Measurements from ENCODE around the gene GFOD1.

The GFOD1 gene

DNA sequence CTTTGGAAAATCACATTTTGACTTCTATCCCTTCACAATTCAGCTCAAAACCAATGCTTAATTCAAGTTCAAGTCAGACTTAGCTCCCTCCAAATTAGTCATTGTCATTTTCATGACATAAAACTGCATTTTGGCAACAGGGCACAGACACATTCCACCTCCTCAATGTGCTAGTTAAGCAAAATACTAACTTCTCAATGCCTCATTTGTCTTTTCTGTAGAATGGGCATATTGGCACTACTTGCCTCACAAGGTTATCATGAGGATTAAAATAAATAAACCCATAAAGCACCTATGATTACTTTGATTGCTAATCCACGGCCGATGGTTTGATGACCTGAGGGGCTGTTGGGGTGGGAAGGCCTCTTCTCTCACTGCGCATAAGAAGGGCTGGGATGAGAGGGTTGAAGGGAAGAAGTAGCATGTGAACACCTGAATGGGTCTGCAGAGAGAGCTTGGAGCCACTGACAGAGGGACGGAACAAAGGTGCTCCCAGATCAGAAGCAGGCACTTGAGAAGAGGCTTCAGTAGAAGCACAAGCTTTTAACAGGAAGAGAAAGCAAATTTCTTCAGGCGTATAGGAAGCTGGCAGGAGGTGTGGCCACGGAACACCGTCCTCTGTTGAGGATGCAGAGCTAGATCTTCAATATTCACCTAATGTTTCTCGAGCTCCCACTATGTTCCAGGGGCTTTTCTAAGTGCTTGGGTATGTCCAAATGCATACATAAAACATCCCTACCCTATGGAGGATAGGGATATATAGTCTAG, 147.4 kb downstream of the GFOD1 start:
- Histone ChIP-seq H3K23ac (ENCODE audit: low read depth, low read length, poor library complexity) (no peak overlapping the region), H3K4ac (ENCODE audit: low read length) (no peak overlapping the region), H2BK12ac (ENCODE audit: low read length) (no peak overlapping the region), H3K18ac (ENCODE audit: low read length) (no peak overlapping the region), H3K4me2 (ENCODE audit: insufficient read depth, low read length, poor library complexity, severe bottlenecking) (no peak overlapping the region), H3K27me3 (ENCODE audit: control insufficient read depth in 3 of 3, insufficient read depth in 3 of 3, low read depth in 1 of 3, low read length in 3 of 3) (peaks cover 0 to 10% (median 0%) of the 10 kb centered on the region in 3 experiments), H3K14ac (ENCODE audit: low read length) (no peak overlapping the region), H4K8ac (ENCODE audit: low read depth, low read length) (no peak overlapping the region), H3K4me1 (ENCODE audit: control insufficient read depth in 2 of 2, insufficient read depth in 1 of 2, low read depth in 1 of 2, low read length in 2 of 2) (no peaks in the 10 kb centered on the region), H3K79me1 (ENCODE audit: low read depth, low read length) (no peaks in the 10 kb centered on the region), H3K27ac (replicated peaks; ENCODE audit: low read length) (no peak overlapping the region), H3K9ac (ENCODE audit: low read depth, low read length, poor library complexity) (no peak overlapping the region), H2BK15ac (ENCODE audit: low read length) (no peak overlapping the region), H2BK5ac (ENCODE audit: low read length) (no peak overlapping the region), H2AFZ (ENCODE audit: low read length) (no peak overlapping the region), H2AK5ac (ENCODE audit: low read depth, low read length) (no peak overlapping the region), H4K91ac (ENCODE audit: low read depth, low read length, poor library complexity) (no peak overlapping the region), H3K36me3 (replicated peaks in 1 of 2; ENCODE audit: control insufficient read depth in 2 of 2, insufficient read depth in 2 of 2, low read length in 2 of 2) (no peaks in the 10 kb centered on the region), H2BK120ac (ENCODE audit: low read depth, low read length) (no peak overlapping the region), H3K9me3 (replicated peaks in 1 of 2; ENCODE audit: control insufficient read depth in 2 of 2, insufficient read depth in 1 of 2, low read depth in 1 of 2, low read length in 2 of 2) (peaks cover 6 to 11% of the 10 kb centered on the region in 2 donors), H3K4me3 (ENCODE audit: low read length in 2 of 2) (no peak overlapping the region)
- no CpG with 5 or more reads among the region's 8 CpGs for WGBS, 2 donors (ENCODE audit: extremely low coverage in 2 of 2, insufficient read length in 2 of 2, insufficient replicate concordance in 1 of 2)
- DNase-seq (ENCODE audit: low spot score) = no peak

DNA sequence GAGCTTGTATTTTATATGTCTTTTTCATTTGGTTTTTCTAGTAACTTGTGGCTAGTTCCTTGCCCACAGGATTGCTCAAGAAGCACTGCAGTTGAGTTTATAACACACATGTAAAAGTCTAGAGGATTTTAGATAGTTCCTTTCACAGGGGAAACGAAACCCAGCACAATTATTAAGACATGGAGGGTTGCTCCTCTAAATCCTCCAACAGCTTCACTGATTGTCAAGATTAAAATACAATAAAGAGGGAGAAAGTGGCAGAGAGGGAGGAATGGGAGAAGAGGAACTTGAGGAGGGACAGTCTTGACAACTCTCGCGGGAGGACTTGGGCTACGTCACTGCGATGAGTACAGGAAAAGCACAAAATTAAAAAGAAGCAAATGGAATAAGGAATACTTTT, 149.4 kb downstream of the GFOD1 start:
- no CpG with 5 or more reads among the region's 5 CpGs for WGBS, 2 donors (ENCODE audit: extremely low coverage in 2 of 2, insufficient read length in 2 of 2, insufficient replicate concordance in 1 of 2)
- H3K4me1 ChIP-seq (ENCODE audit: control insufficient read depth in 2 of 2, insufficient read depth in 1 of 2, low read depth in 1 of 2, low read length in 2 of 2) = no peaks in the 10 kb centered on the region
- no peak overlapping the region for H2BK12ac ChIP-seq (ENCODE audit: low read length)

DNA sequence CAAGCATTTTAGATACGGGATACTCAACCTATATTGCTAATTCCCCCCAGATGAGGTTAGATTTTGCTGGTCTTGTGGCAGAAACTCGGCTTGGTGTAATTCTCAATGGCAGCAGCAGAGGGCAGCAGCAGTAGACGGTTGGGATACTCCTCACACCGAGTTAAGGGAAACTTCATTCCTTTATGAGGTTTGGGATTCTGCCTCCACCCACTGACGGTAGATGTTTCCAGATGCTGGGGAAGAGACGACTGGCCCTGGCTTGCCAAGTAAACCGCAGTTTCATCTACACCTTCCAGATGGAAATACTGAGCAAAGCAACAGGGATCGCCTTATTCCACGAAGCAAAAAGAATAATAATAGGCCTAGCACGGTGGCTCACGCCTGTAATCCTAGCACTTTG, 150.8 kb downstream of the GFOD1 start:
- Histone ChIP-seq H3K18ac (ENCODE audit: low read length) (no peak overlapping the region), H3K4ac (ENCODE audit: low read length) (no peak overlapping the region), H4K91ac (ENCODE audit: low read depth, low read length, poor library complexity) (no peak overlapping the region), H3K4me3 (ENCODE audit: low read length in 2 of 2) (no peak overlapping the region), H2BK15ac (ENCODE audit: low read length) (no peak overlapping the region), H2AFZ (ENCODE audit: low read length) (peak overlapping the region; percentile 59), H2AK5ac (ENCODE audit: low read depth, low read length) (no peak overlapping the region), H2BK5ac (ENCODE audit: low read length) (no peak overlapping the region), H3K4me1 (ENCODE audit: control insufficient read depth in 2 of 2, insufficient read depth in 1 of 2, low read depth in 1 of 2, low read length in 2 of 2) (no peaks in the 10 kb centered on the region), H3K9ac (ENCODE audit: low read depth, low read length, poor library complexity) (no peak overlapping the region), H3K9me3 (replicated peaks in 1 of 2; ENCODE audit: control insufficient read depth in 2 of 2, insufficient read depth in 1 of 2, low read depth in 1 of 2, low read length in 2 of 2) (peaks cover 2 to 6% of the 10 kb centered on the region in 2 donors), H2BK12ac (ENCODE audit: low read length) (no peak overlapping the region), H4K8ac (ENCODE audit: low read depth, low read length) (no peak overlapping the region), H3K14ac (ENCODE audit: low read length) (no peak overlapping the region), H3K36me3 (replicated peaks in 1 of 2; ENCODE audit: control insufficient read depth in 2 of 2, insufficient read depth in 2 of 2, low read length in 2 of 2) (no peaks in the 10 kb centered on the region), H2BK120ac (ENCODE audit: low read depth, low read length) (no peak overlapping the region), H3K4me2 (ENCODE audit: insufficient read depth, low read length, poor library complexity, severe bottlenecking) (no peak overlapping the region), H3K23ac (ENCODE audit: low read depth, low read length, poor library complexity) (no peak overlapping the region), H3K27me3 (ENCODE audit: control insufficient read depth in 3 of 3, insufficient read depth in 3 of 3, low read depth in 1 of 3, low read length in 3 of 3) (peaks cover 0 to 11% (median 0%) of the 10 kb centered on the region in 3 experiments), H3K79me1 (ENCODE audit: low read depth, low read length) (no peaks in the 10 kb centered on the region), H3K27ac (replicated peaks; ENCODE audit: low read length) (no peak overlapping the region)
- no CpG with 5 or more reads among the region's 11 CpGs for WGBS, 2 donors (ENCODE audit: extremely low coverage in 2 of 2, insufficient read length in 2 of 2, insufficient replicate concordance in 1 of 2)
- DNase-seq (ENCODE audit: low spot score) = peak; percentile 76

More for the DNA sequence above, 149.4 kb downstream of the GFOD1 start:
- Histone ChIP-seq H3K14ac (ENCODE audit: low read length) (no peak overlapping the region), H2BK15ac (ENCODE audit: low read length) (no peak overlapping the region), H3K9me3 (replicated peaks in 1 of 2; ENCODE audit: control insufficient read depth in 2 of 2, insufficient read depth in 1 of 2, low read depth in 1 of 2, low read length in 2 of 2) (peaks cover 6 to 11% of the 10 kb centered on the region in 2 donors), H3K4me3 (ENCODE audit: low read length in 2 of 2) (no peak overlapping the region), H2AK5ac (ENCODE audit: low read depth, low read length) (no peak overlapping the region), H3K4ac (ENCODE audit: low read length) (no peak overlapping the region), H3K36me3 (replicated peaks in 1 of 2; ENCODE audit: control insufficient read depth in 2 of 2, insufficient read depth in 2 of 2, low read length in 2 of 2) (no peaks in the 10 kb centered on the region), H3K4me2 (ENCODE audit: insufficient read depth, low read length, poor library complexity, severe bottlenecking) (no peak overlapping the region), H2AFZ (ENCODE audit: low read length) (no peak overlapping the region), H3K23ac (ENCODE audit: low read depth, low read length, poor library complexity) (no peak overlapping the region), H4K91ac (ENCODE audit: low read depth, low read length, poor library complexity) (no peak overlapping the region), H3K27me3 (ENCODE audit: control insufficient read depth in 3 of 3, insufficient read depth in 3 of 3, low read depth in 1 of 3, low read length in 3 of 3) (peaks cover 0 to 7% (median 0%) of the 10 kb centered on the region in 3 experiments), H3K79me1 (ENCODE audit: low read depth, low read length) (no peaks in the 10 kb centered on the region), H3K9ac (ENCODE audit: low read depth, low read length, poor library complexity) (no peak overlapping the region), H3K18ac (ENCODE audit: low read length) (no peak overlapping the region), H2BK5ac (ENCODE audit: low read length) (no peak overlapping the region), H2BK120ac (ENCODE audit: low read depth, low read length) (no peak overlapping the region), H4K8ac (ENCODE audit: low read depth, low read length) (no peak overlapping the region), H3K27ac (replicated peaks; ENCODE audit: low read length) (no peak overlapping the region)
- no peak for DNase-seq (ENCODE audit: low spot score)

DNA sequence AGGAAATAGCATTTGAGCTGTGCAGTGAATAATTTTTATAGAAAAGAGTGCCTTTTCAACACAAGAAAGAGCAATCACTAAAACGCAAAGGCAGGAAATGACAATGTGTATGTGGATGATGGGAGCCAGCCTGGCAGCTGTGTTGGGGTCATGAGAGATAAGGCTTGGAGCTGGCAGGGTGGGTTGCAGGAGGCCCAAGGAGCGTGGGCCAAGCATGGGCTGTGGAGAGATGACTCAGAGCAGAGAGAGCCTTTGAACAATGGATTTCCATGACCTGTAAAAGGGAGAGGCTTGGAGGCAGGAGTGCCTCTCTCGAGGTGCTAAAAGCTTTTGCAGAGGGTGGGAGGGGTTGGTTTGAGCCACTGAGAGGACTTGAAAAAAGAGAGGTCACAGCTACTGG, 152.4 kb downstream of the GFOD1 start:
- Histone ChIP-seq H3K4me2 (ENCODE audit: insufficient read depth, low read length, poor library complexity, severe bottlenecking) (no peak overlapping the region), H3K23ac (ENCODE audit: low read depth, low read length, poor library complexity) (no peak overlapping the region), H3K9me3 (replicated peaks in 1 of 2; ENCODE audit: control insufficient read depth in 2 of 2, insufficient read depth in 1 of 2, low read depth in 1 of 2, low read length in 2 of 2) (no peaks in the 10 kb centered on the region), H2BK120ac (ENCODE audit: low read depth, low read length) (no peak overlapping the region), H3K27ac (replicated peaks; ENCODE audit: low read length) (no peak overlapping the region), H2AFZ (ENCODE audit: low read length) (no peak overlapping the region), H3K4ac (ENCODE audit: low read length) (no peak overlapping the region), H2AK5ac (ENCODE audit: low read depth, low read length) (no peak overlapping the region), H4K91ac (ENCODE audit: low read depth, low read length, poor library complexity) (no peak overlapping the region), H3K18ac (ENCODE audit: low read length) (no peak overlapping the region), H3K27me3 (ENCODE audit: control insufficient read depth in 3 of 3, insufficient read depth in 3 of 3, low read depth in 1 of 3, low read length in 3 of 3) (peaks cover 0 to 10% (median 0%) of the 10 kb centered on the region in 3 experiments), H2BK5ac (ENCODE audit: low read length) (no peak overlapping the region), H4K8ac (ENCODE audit: low read depth, low read length) (no peak overlapping the region), H3K14ac (ENCODE audit: low read length) (no peak overlapping the region), H3K9ac (ENCODE audit: low read depth, low read length, poor library complexity) (no peak overlapping the region), H3K4me1 (ENCODE audit: control insufficient read depth in 2 of 2, insufficient read depth in 1 of 2, low read depth in 1 of 2, low read length in 2 of 2) (no peaks in the 10 kb centered on the region), H3K4me3 (ENCODE audit: low read length in 2 of 2) (no peak overlapping the region), H3K79me1 (ENCODE audit: low read depth, low read length) (no peaks in the 10 kb centered on the region), H2BK12ac (ENCODE audit: low read length) (no peak overlapping the region), H3K36me3 (replicated peaks in 1 of 2; ENCODE audit: control insufficient read depth in 2 of 2, insufficient read depth in 2 of 2, low read length in 2 of 2) (no peaks in the 10 kb centered on the region), H2BK15ac (ENCODE audit: low read length) (no peak overlapping the region)
- no CpG with 5 or more reads among the region's 3 CpGs for WGBS, 2 donors (ENCODE audit: extremely low coverage in 2 of 2, insufficient read length in 2 of 2, insufficient replicate concordance in 1 of 2)
- no peak for DNase-seq (ENCODE audit: low spot score)

Data from neuronal stem cell (in vitro differentiated cells).